Astrocyte (in vitro differentiated cells and primary cell): ENCODE data around the gene MSANTD7. TPM values are rescaled to one million over a fixed set of nuclear protein-coding genes. Genes with fewer than 3 reads are reported as not detected.
"Not testable (repeated sequence)": the region's sequence is repeated elsewhere in the genome, so short reads cannot be mapped to it uniquely, and the experiment has no call there.

Experiments
- DNase-seq: peaks from one replicate; pipeline ENCODE4 v3.0.0-alpha.2; 2010; ENCODE audit warnings: low read depth
- FAIRE-seq: peaks from 2 replicates; lab custom pipeline; 2011; peaks lifted over from hg19 to GRCh38; lab: Jason Lieb, UNC
- H2AFZ ChIP-seq: 2 replicates; pipeline ENCODE4 v1.6.0; 2012; ENCODE audit warnings: low read depth, low read length, inconsistent platforms
- H3K27ac ChIP-seq: 2 replicates; pipeline ENCODE4 v1.5.1; 2011; ENCODE audit warnings: low read depth, low read length, inconsistent platforms
- H3K27me3 ChIP-seq: 2 replicates; pipeline ENCODE4 v1.6.0; 2011; ENCODE audit warnings: low read length, inconsistent platforms; ENCODE audit not compliant: insufficient read depth
- H3K36me3 ChIP-seq: 2 replicates; pipeline ENCODE4 v1.5.1; 2011; ENCODE audit warnings: low read length, inconsistent platforms; ENCODE audit not compliant: insufficient read depth
- H3K4me1 ChIP-seq: 2 replicates; pipeline ENCODE4 v1.5.1; 2011; ENCODE audit warnings: low read length, inconsistent platforms; ENCODE audit not compliant: insufficient read depth
- H3K4me2 ChIP-seq: 2 replicates; pipeline ENCODE4 v1.6.0; 2012; ENCODE audit warnings: low read length, inconsistent platforms
- H3K4me3 ChIP-seq: 2 replicates; pipeline ENCODE4 v1.5.1; 2011; ENCODE audit warnings: low read depth, mild to moderate bottlenecking, low read length, inconsistent platforms; ENCODE audit not compliant: insufficient read depth
- H3K79me2 ChIP-seq: 2 replicates; pipeline ENCODE4 v1.6.0; 2012; ENCODE audit warnings: mild to moderate bottlenecking, low read length, inconsistent platforms; ENCODE audit not compliant: insufficient read depth
- H3K9ac ChIP-seq: 2 replicates; pipeline ENCODE4 v1.6.0; 2012; ENCODE audit warnings: mild to moderate bottlenecking, low read length, inconsistent platforms
- H3K9me3 ChIP-seq: 2 replicates; pipeline ENCODE4 v1.5.1; 2012; ENCODE audit warnings: low read depth, mild to moderate bottlenecking, low read length, inconsistent platforms; ENCODE audit not compliant: insufficient read depth
- H4K20me1 ChIP-seq: 2 replicates; pipeline ENCODE4 v1.6.0; 2012; ENCODE audit warnings: low read length, inconsistent platforms; ENCODE audit not compliant: insufficient read depth
- H3K27ac Mint-ChIP-seq: one replicate; pipeline ENCODE4 v1.8.0; 2021; ENCODE audit warnings: mild to moderate bottlenecking, mixed read lengths; ENCODE audit not compliant: unreplicated experiment
- H3K27me3 Mint-ChIP-seq: one replicate; pipeline ENCODE4 v1.8.0; 2021; ENCODE audit warnings: low read depth, mixed read lengths; ENCODE audit not compliant: unreplicated experiment
- H3K36me3 Mint-ChIP-seq: one replicate; pipeline ENCODE4 v1.8.0; 2021; ENCODE audit warnings: low read depth, mixed read lengths; ENCODE audit not compliant: unreplicated experiment
- H3K4me1 Mint-ChIP-seq: one replicate; pipeline ENCODE4 v1.8.0; 2021; ENCODE audit warnings: low read depth, mixed read lengths; ENCODE audit not compliant: unreplicated experiment
- H3K4me3 Mint-ChIP-seq: one replicate; pipeline ENCODE4 v1.8.0; 2021; ENCODE audit warnings: mild to moderate bottlenecking, moderate library complexity, mixed read lengths; ENCODE audit not compliant: unreplicated experiment
- H3K9me3 Mint-ChIP-seq: one replicate; pipeline ENCODE4 v1.8.0; 2021; ENCODE audit warnings: mild to moderate bottlenecking, mixed read lengths; ENCODE audit not compliant: unreplicated experiment
- CTCF ChIP-seq: IDR thresholded peaks from 2 replicates; pipeline ENCODE4 v1.5.1; 2011; ENCODE audit warnings: low read depth, mild to moderate bottlenecking, inconsistent platforms, low read length, moderate library complexity; ENCODE audit not compliant: insufficient read depth
- EZH2 ChIP-seq: IDR thresholded peaks from 2 replicates; pipeline ENCODE4 v1.6.1; 2012; ENCODE audit warnings: mild to moderate bottlenecking, low read length, inconsistent platforms; ENCODE audit not compliant: insufficient read depth
- total RNA-seq: library from RNA; stranded (reverse); gene quantifications from 2 replicates; pipeline ENCODE4 v1.2.1, GENCODE V29; 2021

Gene MSANTD7
- total RNA-seq, 1 donor from 2014 or later, result 16.0 TPM

- H3K9ac ChIP-seq, result no peak overlapping the region
- no peaks in the 10 kb centered on the region for H3K79me2 ChIP-seq
- Mint-ChIP-seq H3K4me1 (peaks cover 4% of the 10 kb centered on the region), H3K36me3 (no peaks in the 10 kb centered on the region), H3K9me3 (no peaks in the 10 kb centered on the region), H3K27ac (no peak overlapping the region), H3K27me3 (peaks cover 2% of the 10 kb centered on the region), H3K4me3 (no peak overlapping the region)
- TF ChIP-seq CTCF (no peak), EZH2 (no peak)
- H3K4me3 ChIP-seq, result no peak overlapping the region
- no peaks in the 10 kb centered on the region for H3K9me3 ChIP-seq
- no peak for FAIRE-seq
- no peaks in the 10 kb centered on the region for H3K36me3 ChIP-seq
- peak; percentile 49 for DNase-seq
- no peaks in the 10 kb centered on the region for H4K20me1 ChIP-seq
- no peak overlapping the region for H3K4me2 ChIP-seq
- no peaks in the 10 kb centered on the region for H3K27me3 ChIP-seq
- no peak overlapping the region for H2AFZ ChIP-seq
- H3K4me1 ChIP-seq, result peaks cover 5% of the 10 kb centered on the region
- no peak overlapping the region for H3K27ac ChIP-seq
These were observed 22.4 kb upstream of the MSANTD7 start for GRCh38 chr10:14815681-14816080.

GRCh38 chr10:14816717-14817116, 21.4 kb upstream of the MSANTD7 start:
- H3K9me3 ChIP-seq, H3K79me2 ChIP-seq, H3K27me3 ChIP-seq, H3K36me3 Mint-ChIP-seq, H4K20me1 ChIP-seq, H3K4me3 Mint-ChIP-seq, H3K9me3 Mint-ChIP-seq, DNase-seq, FAIRE-seq, H3K27ac ChIP-seq, H3K4me3 ChIP-seq, H3K4me2 ChIP-seq, H2AFZ ChIP-seq, H3K27ac Mint-ChIP-seq, H3K9ac ChIP-seq, H3K27me3 Mint-ChIP-seq, H3K36me3 ChIP-seq, H3K4me1 ChIP-seq, H3K4me1 Mint-ChIP-seq: not testable (repeated sequence)

- H3K4me2 ChIP-seq, result peak overlapping the region; percentile 43
- H3K79me2 ChIP-seq, result no peaks in the 10 kb centered on the region
- H3K36me3 ChIP-seq, result no peaks in the 10 kb centered on the region
- H3K4me3 Mint-ChIP-seq, result no peak overlapping the region
- peaks cover 4% of the 10 kb centered on the region for H3K4me1 Mint-ChIP-seq
- H3K4me3 ChIP-seq, result no peak overlapping the region
- no peaks in the 10 kb centered on the region for H3K27me3 Mint-ChIP-seq
- H4K20me1 ChIP-seq, result no peaks in the 10 kb centered on the region
- peaks cover 5% of the 10 kb centered on the region for H3K4me1 ChIP-seq
- no peaks in the 10 kb centered on the region for H3K36me3 Mint-ChIP-seq
- DNase-seq, result peak; percentile 90
- H3K9me3 Mint-ChIP-seq, result no peaks in the 10 kb centered on the region
- TF ChIP-seq EZH2, result no peak
- TF ChIP-seq CTCF, result no peak
- H3K9ac ChIP-seq, result no peak overlapping the region
- peak overlapping the region; percentile 16 for H3K27ac ChIP-seq
- no peak overlapping the region for H2AFZ ChIP-seq
- peak; percentile 54 for FAIRE-seq
- H3K9me3 ChIP-seq, result no peaks in the 10 kb centered on the region
- H3K27ac Mint-ChIP-seq, result no peak overlapping the region
- no peaks in the 10 kb centered on the region for H3K27me3 ChIP-seq
These were observed 17.9 kb upstream of the MSANTD7 start for GRCh38 chr10:14820010-14820774.
